Stimulated activated CD8-positive, alpha-beta memory T cell treated with anti-CD3 and anti-CD28 coated beads, Interleukin-12 subunit alpha, Interleukin-12 subunit beta, amount 100 ng/mL, for 24 hours (primary cell): ENCODE data around the gene PDGFD.
"Not testable (repeated sequence)": the region's sequence is repeated elsewhere in the genome, so short reads cannot be mapped to it uniquely, and the experiment has no call there.

Source experiments
- DNase-seq: peaks from one replicate; pipeline ENCODE4 v3.0.0-alpha.2; 2020; ENCODE audit errors: extremely low read depth

PDGFD gene

DNA sequence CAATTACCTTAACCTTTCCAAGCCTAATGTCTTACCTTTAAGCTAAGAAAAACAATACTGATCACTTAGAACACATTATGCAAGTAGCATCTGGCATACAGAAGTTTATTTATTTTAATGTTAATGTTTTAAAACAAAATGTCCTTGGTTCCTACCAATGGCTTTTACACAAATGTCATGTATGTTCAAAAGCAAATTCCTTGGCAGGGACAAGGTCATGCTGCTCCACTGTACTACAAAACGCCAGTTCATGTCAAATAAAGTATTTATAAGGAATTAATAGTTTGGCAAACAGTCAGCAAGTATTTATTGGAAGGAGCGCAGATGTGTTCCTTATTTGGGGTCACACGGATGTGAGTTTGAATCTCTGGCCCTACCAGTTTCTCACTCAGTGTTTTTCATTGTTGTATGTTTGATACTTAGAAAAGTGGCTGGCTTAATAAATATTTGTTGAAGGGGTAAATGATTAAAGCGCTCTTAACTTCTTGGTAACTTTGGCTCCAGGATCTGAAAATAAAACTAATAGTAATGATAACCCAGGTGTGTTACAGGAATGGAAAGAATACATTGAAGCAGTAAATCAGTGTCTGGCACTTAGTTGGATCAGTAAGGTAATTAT, 108.9 kb downstream of the PDGFD start:
- no peak for DNase-seq

- DNase-seq, result no peak
Observed at GRCh38 chr11:104053743-104054478, 110.0 kb downstream of the PDGFD start.

DNA sequence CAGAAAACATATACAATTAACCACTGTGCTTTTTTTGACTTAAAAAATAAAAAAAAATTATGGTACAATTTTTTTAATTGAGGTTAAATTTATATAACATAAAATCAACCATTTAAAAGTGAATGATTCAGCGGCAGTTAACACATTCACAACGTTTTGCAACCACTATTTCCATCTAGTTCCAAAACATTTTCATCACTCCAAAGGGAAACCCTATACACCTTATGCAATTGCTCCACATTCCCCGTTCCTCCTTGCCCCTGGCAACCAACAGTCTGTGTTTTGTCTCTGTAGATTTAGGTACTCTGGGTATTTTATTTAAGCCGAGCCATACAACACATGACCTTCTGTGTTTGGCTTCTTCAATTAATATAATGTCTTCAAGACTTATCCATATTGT, 112.2 kb downstream of the PDGFD start:
- DNase-seq, result no peak

DNA sequence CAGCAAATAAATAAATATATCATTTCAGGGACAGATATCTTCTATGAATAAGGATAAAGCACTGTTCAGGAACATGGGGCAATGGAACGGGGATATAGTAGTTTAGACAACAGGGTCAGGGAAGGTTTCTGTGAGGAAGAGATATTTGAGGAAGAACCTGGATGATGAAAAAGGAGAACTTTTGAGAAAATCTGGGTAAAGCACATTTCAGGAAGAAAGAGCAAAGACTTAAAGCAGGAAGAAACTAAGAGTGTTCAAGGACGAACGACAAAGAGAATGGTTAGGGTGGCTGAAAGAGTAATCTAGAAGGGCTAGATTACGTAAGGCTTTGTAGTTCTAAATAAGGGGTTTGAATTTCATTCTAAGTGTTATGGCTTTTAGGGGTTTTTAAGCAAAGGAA, 114.8 kb downstream of the PDGFD start:
- DNase-seq, result no peak

GRCh38 chr11:104046858-104047257, 117.1 kb downstream of the PDGFD start:
- DNase-seq, result not testable (repeated sequence)

DNA sequence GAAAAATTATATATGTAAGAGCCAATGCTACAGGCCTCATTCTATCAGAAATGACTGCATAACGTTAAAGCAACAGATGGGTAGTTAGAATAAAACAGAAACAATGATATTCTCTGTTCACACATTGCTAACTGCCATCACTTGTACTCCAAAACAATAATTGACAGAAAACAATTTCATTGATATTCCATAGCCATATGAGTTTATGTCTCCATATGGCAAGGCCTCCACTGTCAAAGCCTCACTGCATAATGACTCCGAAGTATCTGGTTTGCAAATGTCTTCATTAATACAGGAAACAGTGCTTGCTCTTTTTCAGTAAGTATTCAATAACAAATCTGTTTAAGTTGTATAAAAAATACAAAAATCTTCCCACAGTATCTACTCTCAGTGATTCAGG, 117.6 kb downstream of the PDGFD start:
- no peak for DNase-seq

- no peak for DNase-seq
Observed at GRCh38 chr11:104043678-104044239, 120.2 kb downstream of the PDGFD start.

DNA sequence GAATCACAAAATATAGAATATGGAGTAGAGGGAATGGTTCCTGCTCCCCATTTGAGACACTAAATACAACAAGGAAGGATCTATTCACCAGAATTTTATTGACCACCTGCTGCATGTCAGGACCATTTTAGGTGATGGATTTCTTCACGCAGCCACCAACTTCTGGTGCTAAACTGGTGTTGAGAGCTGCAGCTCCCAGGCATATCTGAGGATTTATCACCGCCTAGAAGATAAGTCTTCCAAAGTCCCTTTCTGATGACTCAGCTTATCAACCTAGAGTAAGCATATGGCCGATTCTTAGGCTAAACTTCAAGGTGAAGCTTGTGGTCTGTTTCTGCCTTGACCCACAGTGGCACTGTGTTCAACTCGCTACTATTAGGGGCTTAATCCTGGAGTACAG, 120.8 kb downstream of the PDGFD start:
- no peak for DNase-seq

- DNase-seq, result no peak
Observed at GRCh38 chr11:104041792-104042191, 122.2 kb downstream of the PDGFD start.

DNA sequence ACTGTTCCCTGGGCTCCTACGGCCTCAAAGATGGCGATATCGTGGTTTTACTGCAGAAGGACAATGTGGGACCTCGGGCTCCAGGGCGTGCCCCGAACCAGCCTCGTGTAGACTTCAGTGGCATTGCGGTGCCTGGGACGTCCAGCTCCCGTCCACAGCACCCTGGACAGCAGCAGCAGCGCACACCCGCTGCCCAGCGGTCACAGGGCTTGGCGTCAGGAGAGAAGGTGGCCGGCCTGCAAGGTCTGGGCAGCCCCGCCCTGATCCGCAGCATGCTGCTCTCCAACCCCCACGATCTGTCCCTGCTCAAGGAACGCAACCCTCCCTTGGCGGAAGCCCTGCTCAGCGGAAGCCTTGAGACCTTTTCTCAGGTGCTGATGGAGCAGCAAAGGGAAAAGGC, 127.0 kb downstream of the PDGFD start:
- DNase-seq, result no peak

- no peak for DNase-seq
Observed at GRCh38 chr11:104036588-104036987, 127.4 kb downstream of the PDGFD start, which contains the start of gene DDI1. DDI1 (plus strand) TSS chr11:104036640; CDS start chr11:104036823, 183 bp downstream.

DNA sequence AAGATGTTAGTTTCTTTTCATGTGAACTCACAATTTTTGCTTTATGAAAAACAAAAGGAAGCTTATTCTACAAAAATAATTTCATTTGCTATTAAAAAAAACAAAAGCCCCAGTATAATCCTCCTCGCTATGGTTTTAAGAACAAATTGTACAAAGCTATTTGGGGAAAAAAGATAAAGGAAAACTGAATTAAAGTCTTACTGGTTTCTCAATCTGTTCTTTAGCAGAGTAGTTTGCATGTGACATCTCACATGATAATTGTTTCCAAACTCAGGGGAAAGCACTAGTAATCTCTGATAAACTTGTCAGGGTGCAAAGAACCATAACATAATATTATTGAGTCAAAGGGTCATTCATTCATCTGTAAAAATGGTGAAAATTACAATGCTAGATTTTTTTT, 130.4 kb downstream of the PDGFD start:
- DNase-seq, result no peak

DNA sequence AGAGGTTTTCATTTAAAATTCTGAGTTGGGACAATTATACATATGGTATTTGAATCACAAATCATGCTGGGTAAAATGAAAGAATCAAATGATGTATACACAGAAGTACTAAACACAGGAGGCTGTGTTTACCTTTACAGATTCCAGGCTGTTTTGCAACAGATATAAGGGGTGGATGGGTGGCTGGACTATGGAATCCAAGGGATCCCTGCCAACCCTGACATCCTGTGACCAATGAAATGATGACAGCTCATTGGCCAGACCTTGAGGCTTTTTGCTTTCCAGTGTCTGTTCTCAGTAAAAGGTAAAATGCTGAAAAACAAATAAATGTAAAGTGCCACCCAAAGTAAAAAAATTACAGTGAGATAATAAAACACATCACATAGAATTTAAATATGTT, 130.8 kb downstream of the PDGFD start:
- DNase-seq, result no peak

- no peak for DNase-seq
Observed at GRCh38 chr11:104028476-104029263, 135.3 kb downstream of the PDGFD start.

DNA sequence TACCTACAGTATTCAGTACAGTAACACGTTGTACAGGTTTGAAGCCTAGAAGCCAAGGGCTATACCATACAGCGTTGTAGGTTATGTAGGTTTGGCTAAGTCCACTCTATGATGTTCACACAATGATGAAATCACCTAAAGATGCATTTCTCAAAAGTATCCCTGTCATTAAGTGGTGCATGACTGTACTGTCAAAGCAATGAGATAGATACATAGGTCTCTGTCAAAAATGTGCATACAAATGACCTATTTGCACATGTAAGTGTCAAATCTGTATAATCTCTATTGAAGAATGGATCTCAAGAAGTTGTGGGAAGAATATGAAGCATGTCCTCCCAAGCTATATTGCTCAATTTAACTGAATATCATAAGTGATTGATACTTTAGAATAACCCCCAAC, 139.4 kb downstream of the PDGFD start:
- no peak for DNase-seq

DNA sequence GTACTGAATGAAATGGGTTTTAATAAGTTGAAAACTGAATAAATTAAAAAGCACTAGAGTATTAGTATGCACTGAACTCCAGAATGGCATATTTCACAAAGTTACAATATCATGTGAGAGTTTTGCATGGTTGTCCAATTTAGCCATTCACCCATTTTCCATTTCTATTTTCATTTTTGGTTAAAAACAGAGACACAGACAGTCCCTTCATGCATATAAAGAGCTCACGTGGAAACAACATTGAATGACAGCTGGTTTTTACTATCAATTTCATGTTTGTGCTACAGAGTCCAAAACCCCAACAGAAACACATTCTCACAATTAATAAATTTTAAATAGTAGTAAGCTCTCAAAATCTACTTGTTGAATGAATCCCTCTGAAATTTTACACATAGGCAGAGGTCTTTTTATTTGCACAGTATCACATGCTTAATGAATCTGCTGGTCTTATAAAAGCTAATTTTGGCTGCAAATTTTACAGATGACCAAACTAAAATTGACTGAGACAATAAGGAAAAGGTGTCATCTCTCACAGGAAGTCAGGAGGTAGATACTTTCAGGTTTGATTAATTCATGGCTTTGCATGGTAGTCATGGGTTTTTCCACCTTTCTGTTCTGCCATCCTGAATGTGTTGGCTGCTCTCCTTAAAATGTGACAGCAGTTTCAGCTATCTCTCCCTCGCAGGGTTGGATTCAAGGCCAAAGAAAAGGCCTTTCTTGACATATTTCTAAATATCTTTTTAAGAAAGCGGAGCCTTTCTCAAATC, 148.1 kb downstream of the PDGFD start:
- no peak for DNase-seq

- no peak for DNase-seq
Observed at GRCh38 chr11:104011044-104011443, 152.9 kb downstream of the PDGFD start.

DNA sequence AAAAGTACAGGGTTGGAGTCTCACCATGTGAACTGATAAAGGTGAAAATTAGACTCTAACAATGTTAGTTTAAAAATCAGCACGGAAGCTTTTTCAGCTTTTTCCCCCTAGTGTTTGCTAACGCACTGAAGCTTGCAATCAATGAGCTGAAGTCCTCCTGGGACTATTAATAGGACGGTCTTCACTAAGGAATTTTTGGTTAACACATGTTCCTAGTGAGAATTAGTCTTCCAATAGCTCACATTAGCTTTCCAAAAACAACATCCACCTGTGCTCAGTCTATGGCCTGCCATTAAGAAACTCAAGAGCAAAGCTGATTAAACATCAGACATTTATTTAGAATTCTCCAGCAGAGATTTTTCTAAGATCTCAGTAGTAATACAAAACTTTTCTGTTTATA, 154.2 kb downstream of the PDGFD start:
- no peak for DNase-seq

DNA sequence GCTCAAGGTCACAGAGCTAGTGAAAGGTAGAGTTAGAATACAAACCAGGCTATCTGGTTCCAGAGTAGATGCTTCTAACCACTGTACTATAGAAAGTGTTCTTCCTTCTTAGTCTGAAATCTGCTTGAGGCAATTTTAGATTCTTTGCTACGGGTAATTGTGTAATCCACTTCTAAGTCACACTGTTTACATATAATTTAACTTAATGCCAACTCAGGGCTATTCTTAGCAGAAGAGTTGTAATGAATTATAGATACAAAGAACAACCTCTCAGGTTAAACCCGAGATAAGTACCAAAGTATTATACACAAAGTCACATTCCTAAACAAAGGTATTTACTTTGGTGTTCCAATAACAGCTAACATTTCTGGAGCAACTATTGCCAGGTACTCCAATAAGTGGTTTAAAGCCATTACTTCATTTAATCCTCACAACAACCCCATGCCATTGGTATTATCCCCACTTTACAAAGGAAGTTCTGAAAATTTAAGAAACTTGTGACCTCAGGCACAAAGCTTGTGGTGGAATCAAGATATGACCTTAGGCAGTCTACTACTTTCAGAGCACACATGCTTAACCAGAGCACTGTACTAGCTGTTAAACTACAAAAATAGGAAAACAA, 158.6 kb downstream of the PDGFD start:
- DNase-seq, result no peak

DNA sequence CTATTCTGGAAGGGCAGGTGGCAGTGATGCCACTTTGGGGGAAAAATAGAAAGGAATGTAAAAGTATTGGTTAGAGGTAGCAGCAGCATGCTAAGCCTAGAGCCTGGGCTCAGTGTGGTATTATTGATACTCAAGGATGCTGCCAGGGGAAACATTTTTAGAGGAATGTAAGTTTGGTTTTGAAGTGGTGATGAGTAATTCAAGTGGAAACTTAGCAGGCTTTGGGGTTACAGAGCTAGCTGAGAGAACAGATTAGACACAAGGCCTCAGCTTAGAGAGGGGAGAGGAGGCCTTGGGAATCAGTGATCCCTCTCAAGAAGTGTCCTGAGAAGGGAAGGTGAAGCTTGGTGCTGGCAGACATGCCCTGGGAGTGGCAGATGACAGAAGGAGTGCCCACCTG, 160.5 kb downstream of the PDGFD start:
- no peak for DNase-seq

GRCh38 chr11:104001561-104002056, 162.3 kb downstream of the PDGFD start:
- DNase-seq, result no peak
